Measurements from ENCODE around the gene GRM4.

GRCh38 chr6:34082348-34082747 lies 63.5 kb downstream of the GRM4 start:
- TF ChIP-seq POLR2AphosphoS5 (IDR thresholded peaks at IDR 0.05; ENCODE audit: low read depth, low read length) (no peak), CTCF (IDR thresholded peaks at IDR 0.05) (no peak)

Measured in SK-N-SH (cell line).